ENCODE data around the gene OR52M1. TPM values are rescaled to one million over a fixed set of nuclear protein-coding genes. Genes with fewer than 3 reads are reported as not detected.

Gene OR52M1, protein sequence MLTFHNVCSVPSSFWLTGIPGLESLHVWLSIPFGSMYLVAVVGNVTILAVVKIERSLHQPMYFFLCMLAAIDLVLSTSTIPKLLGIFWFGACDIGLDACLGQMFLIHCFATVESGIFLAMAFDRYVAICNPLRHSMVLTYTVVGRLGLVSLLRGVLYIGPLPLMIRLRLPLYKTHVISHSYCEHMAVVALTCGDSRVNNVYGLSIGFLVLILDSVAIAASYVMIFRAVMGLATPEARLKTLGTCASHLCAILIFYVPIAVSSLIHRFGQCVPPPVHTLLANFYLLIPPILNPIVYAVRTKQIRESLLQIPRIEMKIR
- total RNA-seq = not detected
- polyA plus RNA-seq = not detected
- long read RNA-seq, donor 1 = 0 reads
- long read RNA-seq, donor 2 = 0 reads
- long read RNA-seq, donor 3 = 0 reads
- long read RNA-seq, donor 4 = 0 reads

- H3K9me3 ChIP-seq (ENCODE audit: control insufficient read depth, low read length) = peaks cover under 1% of the 10 kb centered on the region
- no peak for ATAC-seq
- H3K4me1 ChIP-seq (ENCODE audit: control insufficient read depth, insufficient read depth, low read length) = no peaks in the 10 kb centered on the region
- no peaks in the 10 kb centered on the region for H3K27me3 ChIP-seq (ENCODE audit: control insufficient read depth, insufficient read depth)
- H3K4me3 ChIP-seq (ENCODE audit: low read length) = no peak within 1 kb of the TSS
- WGBS = 74% methylated on average over 5 of the region's 5 CpGs
- DNase-seq = no peak
- intact Hi-C loops (cut with DNase I) = loop anchor here in 1 of 4 donors (5.0 kb wide), 1 partner anchor 358 kb away; no protein-coding TSS in a partner anchor
- no peak within 1 kb of the TSS for H3K27ac ChIP-seq (ENCODE audit: low read length)
Observed at GRCh38 chr11:4544891-4545290, at the start of gene OR52M1. OR52M1 (plus strand) TSS chr11:4545191; CDS start chr11:4545191, 0 bp downstream.

DNA sequence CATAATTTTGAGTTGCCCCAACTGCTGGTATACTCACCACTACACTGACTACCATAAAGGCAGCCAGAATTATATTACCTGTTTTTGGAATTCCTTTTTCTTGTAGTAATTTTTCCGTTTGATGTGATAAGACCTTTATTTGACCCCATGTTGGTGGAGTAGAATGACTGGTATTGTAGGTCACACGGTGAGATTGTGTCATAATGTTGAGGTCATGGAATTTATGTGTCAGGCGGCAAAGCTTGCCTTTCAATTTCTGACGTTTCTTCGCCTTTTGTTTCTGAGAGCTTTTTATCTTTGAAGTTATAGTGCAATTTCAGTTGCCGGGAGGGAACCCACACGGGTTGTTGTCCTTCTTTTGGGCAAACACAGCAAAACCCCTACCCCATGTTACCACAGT is 49.5 kb upstream of the OR52M1 start:
- no peak for ATAC-seq

GRCh38 chr11:4495986-4496385 is 49.0 kb upstream of the OR52M1 start:
- H3K9me3 ChIP-seq (ENCODE audit: control insufficient read depth, low read length) = no peaks in the 10 kb centered on the region
- WGBS = 45% methylated on average over 6 of the region's 6 CpGs
- DNase-seq (no peak), ATAC-seq (no peak)
- H3K27ac ChIP-seq (ENCODE audit: low read length) = no peak overlapping the region
- H3K27me3 ChIP-seq (ENCODE audit: control insufficient read depth, insufficient read depth) = peaks cover 2% of the 10 kb centered on the region
- H3K4me3 ChIP-seq (ENCODE audit: low read length) = no peak overlapping the region
- intact Hi-C loops (cut with DNase I) = no loop called here
- H3K4me1 ChIP-seq (ENCODE audit: control insufficient read depth, insufficient read depth, low read length) = no peaks in the 10 kb centered on the region

More for the DNA sequence above, 49.5 kb upstream of the OR52M1 start:
- Histone ChIP-seq H3K27ac (ENCODE audit: low read length) (no peak overlapping the region), H3K27me3 (ENCODE audit: control insufficient read depth, insufficient read depth) (peaks cover 2% of the 10 kb centered on the region), H3K4me1 (ENCODE audit: control insufficient read depth, insufficient read depth, low read length) (no peaks in the 10 kb centered on the region), H3K9me3 (ENCODE audit: control insufficient read depth, low read length) (no peaks in the 10 kb centered on the region), H3K4me3 (ENCODE audit: low read length) (no peak overlapping the region)
- intact Hi-C loops (cut with DNase I) = no loop called here
- 46% methylated on average over 7 of the region's 7 CpGs for WGBS
- no peak for DNase-seq

DNA sequence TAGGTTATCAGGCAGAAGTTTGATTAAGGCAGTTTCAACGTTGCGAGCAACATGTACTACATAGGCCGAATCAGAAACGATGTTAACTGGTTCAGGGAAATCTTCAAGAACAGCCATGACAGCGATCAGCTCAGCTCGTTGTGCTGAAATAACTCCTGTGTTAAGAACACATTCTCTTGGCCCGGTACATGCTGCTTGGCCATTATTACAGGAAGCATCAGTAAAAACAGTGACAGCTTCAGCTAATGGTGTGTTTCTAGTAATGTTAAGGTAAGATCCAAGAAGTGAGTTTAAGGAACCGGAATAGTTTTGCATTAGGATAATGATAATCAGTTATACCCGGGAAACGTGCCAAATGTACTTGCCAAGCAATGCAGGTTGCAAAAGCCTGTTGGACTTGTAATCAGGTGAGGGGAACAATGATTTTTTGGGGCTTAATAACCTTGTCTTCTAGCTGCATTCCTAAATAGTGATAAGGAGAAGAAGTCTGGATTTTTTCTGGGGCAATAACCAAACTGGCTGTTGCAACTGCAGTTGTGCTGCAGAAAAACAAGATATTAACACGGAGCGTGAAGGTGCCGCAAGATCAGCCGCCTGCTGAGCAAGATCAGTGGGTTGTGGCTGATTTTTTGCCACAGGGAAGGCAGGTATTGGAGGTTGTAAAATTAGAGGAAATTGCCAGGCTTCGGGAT is 48.3 kb upstream of the OR52M1 start:
- Histone ChIP-seq H3K9me3 (ENCODE audit: control insufficient read depth, low read length) (no peaks in the 10 kb centered on the region), H3K27ac (ENCODE audit: low read length) (no peak overlapping the region), H3K4me3 (ENCODE audit: low read length) (no peak overlapping the region), H3K27me3 (ENCODE audit: control insufficient read depth, insufficient read depth) (peaks cover 2% of the 10 kb centered on the region), H3K4me1 (ENCODE audit: control insufficient read depth, insufficient read depth, low read length) (no peaks in the 10 kb centered on the region)
- ATAC-seq (no peak), DNase-seq (no peak)
- intact Hi-C loops (cut with DNase I) = no loop called here
- WGBS = 36% methylated on average over 15 of the region's 15 CpGs

DNA sequence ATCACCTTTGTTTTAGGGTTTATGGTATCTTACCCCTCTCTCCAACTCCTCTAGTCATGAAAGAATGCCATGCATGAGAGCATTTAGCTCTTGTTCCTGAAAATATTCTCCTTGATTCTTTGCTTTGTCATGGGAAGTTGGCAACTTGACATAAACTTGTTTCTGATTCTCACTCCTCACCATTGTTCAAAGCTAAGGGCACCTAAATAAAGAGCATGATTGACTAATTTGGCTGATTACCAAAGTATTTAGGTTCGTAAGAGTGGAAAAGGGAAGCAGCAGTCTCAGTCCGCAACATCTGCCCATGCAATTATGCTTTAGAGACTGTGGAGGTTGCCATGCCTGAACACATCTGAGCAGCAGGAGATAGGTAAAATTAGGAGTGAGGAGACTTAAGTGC is 36.1 kb upstream of the OR52M1 start:
- Histone ChIP-seq H3K4me1 (ENCODE audit: control insufficient read depth, insufficient read depth, low read length) (no peaks in the 10 kb centered on the region), H3K9me3 (ENCODE audit: control insufficient read depth, low read length) (no peaks in the 10 kb centered on the region), H3K27ac (ENCODE audit: low read length) (no peak overlapping the region), H3K4me3 (ENCODE audit: low read length) (no peak overlapping the region), H3K27me3 (ENCODE audit: control insufficient read depth, insufficient read depth) (peaks cover under 1% of the 10 kb centered on the region)
- DNase-seq (no peak), ATAC-seq (no peak)
- intact Hi-C loops (cut with DNase I) = no loop called here
- WGBS = 60% methylated on average over 2 of the region's 2 CpGs

GRCh38 chr11:4511282-4512245 is 33.4 kb upstream of the OR52M1 start:
- DNase-seq = peak in 1 of 3 donors; percentile 11
- H3K4me3 ChIP-seq (ENCODE audit: low read length) = no peak overlapping the region
- intact Hi-C loops (cut with DNase I) = no loop called here
- no peak for ATAC-seq
- peaks cover 3% of the 10 kb centered on the region for H3K27me3 ChIP-seq (ENCODE audit: control insufficient read depth, insufficient read depth)
- no peaks in the 10 kb centered on the region for H3K4me1 ChIP-seq (ENCODE audit: control insufficient read depth, insufficient read depth, low read length)
- no peak overlapping the region for H3K27ac ChIP-seq (ENCODE audit: low read length)
- H3K9me3 ChIP-seq (ENCODE audit: control insufficient read depth, low read length) = no peaks in the 10 kb centered on the region
- 71% methylated on average over 5 of the region's 5 CpGs for WGBS

- Histone ChIP-seq H3K4me3 (ENCODE audit: low read length) (no peak overlapping the region), H3K27me3 (ENCODE audit: control insufficient read depth, insufficient read depth) (peaks cover 3% of the 10 kb centered on the region), H3K27ac (ENCODE audit: low read length) (no peak overlapping the region), H3K9me3 (ENCODE audit: control insufficient read depth, low read length) (no peaks in the 10 kb centered on the region), H3K4me1 (ENCODE audit: control insufficient read depth, insufficient read depth, low read length) (no peaks in the 10 kb centered on the region)
- ATAC-seq (no peak), DNase-seq (no peak)
- intact Hi-C loops (cut with DNase I) = no loop called here
- whole genome bisulfite sequencing = 64% methylated on average over 1 of the region's 1 CpG
Observed at GRCh38 chr11:4514196-4514595, 30.8 kb upstream of the OR52M1 start.

GRCh38 chr11:4522339-4522738 is 22.7 kb upstream of the OR52M1 start:
- 54% methylated on average over 2 of the region's 2 CpGs for WGBS
- intact Hi-C loops (cut with DNase I) = no loop called here
- no peaks in the 10 kb centered on the region for H3K27me3 ChIP-seq (ENCODE audit: control insufficient read depth, insufficient read depth)
- no peak overlapping the region for H3K4me3 ChIP-seq (ENCODE audit: low read length)
- no peak overlapping the region for H3K27ac ChIP-seq (ENCODE audit: low read length)
- H3K9me3 ChIP-seq (ENCODE audit: control insufficient read depth, low read length) = no peaks in the 10 kb centered on the region
- no peak for DNase-seq
- no peaks in the 10 kb centered on the region for H3K4me1 ChIP-seq (ENCODE audit: control insufficient read depth, insufficient read depth, low read length)
- no peak for ATAC-seq

DNA sequence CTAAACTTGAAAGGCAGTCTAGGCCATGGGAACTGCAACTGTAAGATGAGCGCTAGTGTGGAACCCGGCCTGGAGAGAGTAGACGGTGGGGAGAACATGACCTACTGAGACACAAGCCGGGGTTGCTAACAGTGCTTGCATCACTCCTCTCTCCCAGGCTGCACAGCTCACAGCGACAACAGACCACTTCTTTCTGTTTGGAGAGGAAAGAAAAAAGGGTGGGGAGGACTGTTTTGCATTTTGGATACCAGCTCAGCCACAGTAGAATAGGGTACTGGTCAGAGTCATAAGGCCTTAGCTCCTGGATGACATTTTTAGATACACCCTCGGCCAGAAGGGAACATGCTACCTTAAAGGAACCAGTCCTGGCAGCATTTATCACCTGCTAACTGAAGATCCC is 22.2 kb upstream of the OR52M1 start:
- intact Hi-C loops (cut with DNase I) = no loop called here
- no peak overlapping the region for H3K27ac ChIP-seq (ENCODE audit: low read length)
- DNase-seq (no peak), ATAC-seq (no peak)
- no peaks in the 10 kb centered on the region for H3K4me1 ChIP-seq (ENCODE audit: control insufficient read depth, insufficient read depth, low read length)
- no peaks in the 10 kb centered on the region for H3K9me3 ChIP-seq (ENCODE audit: control insufficient read depth, low read length)
- no peak overlapping the region for H3K4me3 ChIP-seq (ENCODE audit: low read length)
- WGBS = 82% methylated on average over 6 of the region's 6 CpGs
- no peaks in the 10 kb centered on the region for H3K27me3 ChIP-seq (ENCODE audit: control insufficient read depth, insufficient read depth)

DNA sequence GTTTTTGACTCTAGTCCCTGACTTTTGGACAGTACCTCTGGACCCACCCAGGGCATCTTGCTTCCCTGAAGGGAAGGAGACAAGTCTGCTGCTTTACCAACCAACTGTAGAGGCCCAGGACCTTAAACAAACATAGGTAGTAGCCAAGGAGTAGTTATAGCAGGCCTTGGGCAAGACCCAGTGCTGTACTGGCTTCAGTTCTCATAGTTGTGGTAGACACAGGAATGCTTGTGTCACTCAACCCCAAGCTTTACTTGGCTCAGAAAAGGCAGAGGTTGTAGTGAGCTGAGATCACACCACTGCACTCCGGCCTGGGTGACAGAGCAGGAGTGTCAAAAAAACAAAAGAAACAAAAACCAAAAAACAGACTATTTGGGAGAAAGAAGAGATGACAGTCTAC is 21.3 kb upstream of the OR52M1 start:
- 78% methylated on average over 1 of the region's 1 CpG for WGBS
- Histone ChIP-seq H3K27ac (ENCODE audit: low read length) (no peak overlapping the region), H3K27me3 (ENCODE audit: control insufficient read depth, insufficient read depth) (no peaks in the 10 kb centered on the region), H3K9me3 (ENCODE audit: control insufficient read depth, low read length) (no peaks in the 10 kb centered on the region), H3K4me3 (ENCODE audit: low read length) (no peak overlapping the region), H3K4me1 (ENCODE audit: control insufficient read depth, insufficient read depth, low read length) (no peaks in the 10 kb centered on the region)
- no peak for ATAC-seq
- intact Hi-C loops (cut with DNase I) = no loop called here
- DNase-seq = no peak

Data from right cardiac atrium (tissue), 5 donors.